Stimulated activated naive CD4-positive, alpha-beta T cell (primary cell): ENCODE results near the gene IL20RA.

Source experiments
- DNase-seq, 6 experiments: peaks; one replicate each; lab custom pipeline; 2025; lab: John Stamatoyannopoulos, UW

IL20RA gene

DNA sequence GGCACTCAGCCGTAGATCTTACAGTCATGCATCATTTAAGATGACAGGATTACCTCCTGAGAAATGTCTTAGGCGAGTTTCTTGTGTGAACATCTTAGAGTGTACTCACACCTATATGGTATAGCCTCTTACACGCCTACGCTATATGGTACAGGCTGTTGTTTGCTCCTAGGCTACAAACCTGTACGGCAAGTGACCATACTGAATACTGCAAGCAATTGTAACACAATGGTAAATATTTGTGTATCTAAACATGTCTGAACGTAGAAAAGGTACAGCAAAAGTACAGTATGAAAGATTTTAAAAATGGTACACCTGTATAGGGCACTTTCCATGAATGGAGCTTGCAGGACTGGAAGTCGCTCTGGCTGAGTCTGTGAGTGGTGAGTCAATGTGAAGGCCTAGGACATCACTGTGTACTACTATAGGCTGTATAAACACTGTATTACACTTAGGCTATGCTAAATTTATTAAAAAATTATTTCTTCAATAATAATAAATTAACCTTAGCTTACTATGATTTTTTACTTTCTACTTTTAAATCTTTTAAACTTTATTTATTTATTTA lies 541 bp upstream of the IL20RA start:
- DNase-seq: no peak

DNA sequence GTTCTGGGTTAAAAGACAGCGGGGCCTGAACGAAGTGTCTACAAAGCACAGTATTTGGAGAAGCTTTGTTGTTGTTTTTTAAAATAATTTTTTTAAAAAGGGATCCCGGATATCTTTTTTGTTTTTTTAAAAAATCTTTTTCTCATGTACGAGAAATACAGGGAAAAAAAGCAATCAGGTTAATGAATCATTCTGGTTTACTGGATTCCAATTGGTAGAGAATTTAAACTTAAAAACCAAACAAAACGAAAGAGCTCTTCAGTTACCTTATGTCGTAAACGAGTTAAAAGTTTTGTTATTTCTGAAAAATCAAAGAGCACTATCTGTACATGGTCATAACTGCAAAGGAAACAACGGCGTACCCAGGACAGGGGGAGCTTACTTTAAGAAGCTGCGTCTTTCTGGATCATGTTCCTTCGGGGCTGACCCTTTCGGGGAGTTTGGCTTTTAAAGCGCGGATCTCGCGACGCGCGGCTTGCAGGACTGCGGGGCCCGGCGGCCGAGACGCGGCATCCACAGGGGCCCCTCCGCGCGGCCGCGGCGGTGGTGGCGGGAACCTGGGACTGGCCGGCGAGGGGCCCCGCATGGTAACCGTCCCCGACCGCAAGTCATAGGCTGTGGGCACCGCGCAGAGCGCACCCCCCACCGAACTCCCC lies 927 bp downstream of the IL20RA start:
- no peak for DNase-seq

DNA sequence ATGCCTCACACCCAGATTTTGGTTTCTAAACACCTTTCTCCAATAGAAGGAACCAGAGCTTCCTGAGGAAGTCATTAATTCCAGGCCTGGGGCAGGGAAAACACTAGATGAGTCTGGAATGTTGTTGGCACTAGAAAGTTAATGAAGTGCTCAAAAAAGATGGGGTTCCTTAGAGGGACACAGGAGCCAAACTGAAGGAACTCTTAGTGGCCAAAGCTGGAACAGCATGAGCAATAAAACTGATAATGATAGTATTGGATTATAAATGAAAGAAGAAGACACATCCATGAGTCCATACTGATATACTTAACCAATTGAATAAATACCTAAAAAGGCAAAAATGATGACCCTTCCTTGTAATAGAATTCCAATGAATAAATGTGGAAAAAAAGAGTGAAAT lies 4.4 kb downstream of the IL20RA start:
- no peak for DNase-seq

DNA sequence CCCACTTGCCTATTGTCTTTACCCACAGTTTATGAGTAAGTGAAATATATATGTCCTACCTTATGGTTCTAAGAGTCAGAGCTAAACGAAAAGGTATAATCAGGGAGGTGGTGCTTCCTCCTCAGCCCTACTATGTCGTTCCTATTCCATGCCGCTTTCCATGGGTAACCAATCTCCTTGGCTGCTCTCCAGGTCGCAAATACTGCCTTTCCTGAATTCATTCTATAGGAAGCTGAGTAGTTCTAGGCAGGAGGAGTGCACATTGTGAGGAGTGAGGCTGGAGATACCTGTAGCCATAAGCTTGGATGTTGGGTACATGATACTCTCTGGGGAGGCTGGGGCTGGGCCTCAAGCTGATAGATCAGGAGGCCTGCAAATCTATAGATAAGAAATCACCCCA lies 5.8 kb downstream of the IL20RA start:
- DNase-seq: no peak

DNA sequence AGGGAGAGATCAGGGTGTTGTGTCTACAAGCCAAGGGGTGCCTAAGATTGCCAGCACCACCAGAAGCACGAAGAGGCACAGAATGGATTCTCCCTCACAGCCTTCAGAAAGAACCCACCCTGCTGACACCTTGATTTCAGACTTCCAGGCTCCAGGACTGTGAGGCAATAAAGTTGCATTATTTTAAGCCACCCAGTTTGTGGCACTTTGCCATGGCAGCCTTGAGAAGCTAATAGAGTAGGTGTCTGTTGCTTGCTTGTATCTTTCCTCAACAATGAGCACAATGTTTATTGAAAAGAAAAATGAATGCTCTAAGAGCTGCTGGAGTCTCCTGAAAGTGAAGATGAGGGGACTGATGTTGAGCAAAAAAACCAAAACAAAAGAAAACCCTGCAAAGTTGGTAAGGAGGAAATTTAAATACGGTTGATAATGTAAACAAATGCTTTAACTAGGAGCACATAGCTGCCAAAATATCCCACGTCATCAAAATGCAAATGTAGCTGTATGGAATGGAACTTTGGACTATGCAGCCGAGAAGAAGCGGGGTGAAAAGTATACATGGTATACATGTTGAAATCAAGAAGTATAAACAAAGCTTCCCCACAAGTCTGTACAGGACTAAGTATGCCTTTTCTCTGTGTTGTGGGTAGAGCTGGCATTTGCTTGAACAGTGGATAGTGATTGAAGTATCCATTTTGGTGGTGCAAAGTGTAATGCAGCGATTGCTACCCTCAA lies 8.0 kb downstream of the IL20RA start:
- DNase-seq: no peak

DNA sequence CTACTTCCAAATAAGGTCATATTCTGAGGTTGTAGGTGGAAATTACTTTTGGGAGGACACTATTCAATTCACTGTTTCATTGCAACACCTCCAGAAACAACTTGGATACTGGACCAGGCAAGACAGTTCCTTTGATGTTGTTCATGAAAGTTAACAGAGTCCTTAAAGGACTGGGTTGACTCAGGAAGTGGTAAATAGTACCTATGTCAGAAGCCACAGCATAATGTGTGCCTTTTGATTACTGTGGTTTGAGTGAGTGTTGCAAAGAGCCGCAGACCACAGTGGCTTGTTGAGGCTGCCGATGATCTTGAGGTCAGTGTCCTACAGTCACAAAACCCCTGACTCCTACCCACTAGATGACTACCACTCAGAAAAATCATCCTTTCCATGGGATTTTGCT lies 10.9 kb downstream of the IL20RA start:
- DNase-seq: peak in 3 of 6 experiments; percentile 11 to 29 (median 18)

DNA sequence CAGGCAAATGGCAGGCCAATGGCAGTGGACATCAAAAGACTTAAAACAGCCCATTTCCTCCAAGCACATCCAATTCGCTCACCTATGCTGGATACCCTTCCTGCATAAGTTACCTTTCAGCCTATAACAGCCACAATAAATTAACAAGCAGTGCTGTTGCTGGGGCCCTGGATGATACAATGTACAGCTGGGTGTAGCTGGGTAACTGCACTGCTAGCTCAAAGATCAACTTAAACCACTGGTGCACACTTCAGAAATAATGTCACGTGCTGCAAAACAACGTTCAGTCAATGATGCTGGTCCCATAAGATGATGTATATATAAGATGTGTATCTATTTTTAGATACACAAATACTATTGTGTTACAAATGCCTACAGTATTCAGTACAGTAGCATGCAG lies 13.6 kb downstream of the IL20RA start:
- DNase-seq: no peak

DNA sequence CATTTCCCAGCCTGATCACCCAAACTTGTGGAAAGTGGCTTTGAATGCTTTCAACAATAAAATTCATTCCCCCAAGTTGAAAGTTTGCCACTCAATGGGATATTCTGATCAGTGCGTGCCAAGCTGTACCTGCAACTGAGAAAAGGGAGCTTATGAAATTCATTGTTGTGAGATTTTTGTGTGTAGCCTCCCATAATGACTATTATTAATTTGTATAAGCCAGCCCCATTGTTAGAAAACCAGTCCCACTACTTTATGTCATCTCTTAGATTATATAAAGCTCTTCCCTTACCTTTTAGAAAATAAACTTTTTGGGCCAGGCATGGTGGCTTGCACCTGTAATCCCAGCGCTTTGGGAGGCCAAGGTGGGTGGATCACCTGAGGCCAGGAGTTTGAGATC lies 15.9 kb downstream of the IL20RA start:
- no peak for DNase-seq

DNA sequence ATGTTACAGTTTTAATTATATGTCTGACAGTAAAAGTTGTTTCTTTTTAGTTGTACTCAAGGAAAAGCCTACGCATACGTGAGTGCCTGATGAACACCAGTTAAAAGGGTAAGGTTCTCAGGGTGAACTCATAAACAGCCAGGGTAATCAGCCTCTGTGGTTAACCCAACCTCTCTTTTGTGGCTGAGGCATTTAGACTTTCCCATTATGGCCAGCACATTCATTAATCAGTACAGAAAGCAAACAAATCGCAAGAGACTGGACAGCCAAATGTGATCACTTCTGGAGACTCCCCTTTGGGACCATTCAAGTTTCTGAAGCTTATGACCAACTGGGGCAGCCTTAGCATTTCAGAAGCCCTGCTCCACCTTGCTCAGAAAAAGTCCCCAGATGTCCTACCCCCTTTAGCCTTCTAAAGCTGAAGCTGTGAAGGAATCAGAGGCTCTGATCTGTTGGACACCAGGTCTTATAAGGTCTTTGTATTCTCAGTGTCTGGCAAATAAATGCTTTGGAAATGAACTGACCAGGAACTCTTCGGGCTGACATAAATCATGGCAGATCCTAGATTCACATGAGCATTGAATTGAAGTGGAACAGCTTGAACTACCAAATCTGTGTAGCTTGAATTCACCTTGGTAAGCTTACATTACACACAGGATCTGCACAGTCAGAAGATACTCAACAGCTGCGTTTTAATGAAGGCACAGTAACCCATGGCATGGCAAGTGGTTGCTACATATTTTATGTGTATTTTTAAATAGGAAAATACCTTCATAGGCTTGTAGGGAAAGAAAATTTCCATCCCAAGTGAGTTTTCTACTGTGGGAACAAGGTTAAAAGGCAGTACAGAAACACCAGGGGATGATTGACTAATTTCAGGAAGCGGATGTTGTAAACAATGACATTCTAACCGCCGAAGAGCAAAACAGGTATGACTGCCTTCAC lies 18.7 kb downstream of the IL20RA start:
- DNase-seq: no peak

DNA sequence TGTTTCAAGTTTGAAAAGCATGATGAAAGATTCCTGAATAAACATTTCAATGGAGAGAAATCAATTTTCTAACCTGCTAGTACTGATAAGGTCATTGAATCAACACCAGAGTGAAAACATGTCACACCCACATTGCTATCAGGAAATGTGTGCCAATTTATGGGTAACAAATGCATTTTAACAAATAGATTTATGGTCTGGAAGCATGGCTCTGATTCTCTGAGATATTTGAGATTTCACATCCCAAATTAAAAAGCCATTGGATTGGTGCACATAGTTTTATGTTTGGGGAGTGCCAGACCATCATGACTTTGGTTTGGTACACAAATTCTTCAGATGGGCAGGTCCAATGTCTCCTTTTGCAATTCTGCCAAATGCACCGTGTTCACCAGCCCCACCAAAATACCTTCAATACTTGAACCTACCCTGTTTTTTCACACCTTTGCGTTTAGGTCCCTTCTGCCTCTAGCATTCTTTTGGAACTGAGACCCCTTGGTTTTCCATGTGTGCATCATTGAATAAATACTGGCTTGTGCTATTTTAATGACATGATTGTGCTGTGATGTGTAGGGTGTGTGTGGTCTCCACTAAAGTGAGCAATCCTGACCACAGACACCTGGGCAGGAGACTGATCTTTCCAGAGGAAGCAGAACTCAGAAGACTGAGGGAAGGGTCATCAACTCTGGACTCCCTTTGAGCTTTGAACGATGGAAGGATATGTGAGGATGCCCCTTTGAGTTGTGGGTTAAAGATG lies 20.4 kb downstream of the IL20RA start:
- no peak for DNase-seq

DNA sequence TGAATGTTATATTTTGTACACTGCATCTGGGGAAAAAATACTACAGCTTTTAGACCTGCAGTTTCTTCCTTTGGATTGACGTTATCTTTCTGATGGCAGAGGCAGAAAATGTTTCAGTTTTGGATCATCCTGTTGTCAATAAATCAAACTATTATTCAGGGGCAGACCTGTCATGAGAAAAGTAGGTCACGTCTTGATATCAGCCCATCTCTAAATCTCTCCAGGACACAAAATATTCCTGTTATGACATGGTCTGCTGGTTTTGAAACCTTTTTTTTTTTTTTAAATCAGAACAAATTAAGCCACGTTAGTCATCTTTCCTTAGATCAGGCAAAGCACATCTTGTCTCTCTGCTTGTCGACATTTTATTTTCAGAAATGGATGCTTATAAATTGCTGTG lies 24.0 kb downstream of the IL20RA start:
- DNase-seq: no peak

DNA sequence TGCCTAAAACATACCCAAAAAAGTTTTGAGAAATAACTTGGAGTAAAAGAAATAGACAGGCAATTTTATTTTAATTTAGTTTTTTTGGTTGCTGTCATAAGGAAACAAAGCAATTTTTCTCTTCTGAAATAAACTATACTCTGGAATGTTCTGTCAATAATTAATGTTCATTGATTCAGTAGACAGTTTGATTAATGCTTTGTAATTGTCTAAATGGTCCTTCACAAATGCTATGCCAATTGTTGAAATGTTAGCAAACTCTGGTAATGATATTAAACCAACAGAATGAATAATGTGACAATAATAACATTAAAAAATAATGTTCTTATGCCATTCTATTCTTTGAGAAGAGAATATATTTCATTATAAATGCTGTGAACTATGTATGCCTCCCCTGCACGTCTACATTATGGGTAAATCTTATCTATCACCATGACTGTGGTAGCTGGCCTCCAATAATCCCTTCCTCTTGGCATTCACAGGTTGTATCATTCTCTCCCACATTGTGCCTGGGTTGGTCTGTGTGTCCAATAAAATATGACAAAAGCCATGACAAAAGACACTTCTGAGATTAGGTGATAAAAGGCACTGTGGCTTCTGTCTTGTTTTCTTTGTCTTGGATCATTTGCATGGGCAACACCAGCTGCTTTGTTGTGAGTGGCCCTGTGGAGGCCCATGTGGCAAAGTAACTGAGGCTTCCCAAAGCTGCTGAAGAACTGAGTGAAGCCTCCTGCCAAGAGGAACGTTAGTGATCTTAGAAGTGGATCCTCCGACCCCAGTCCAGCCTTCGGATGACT lies 25.1 kb downstream of the IL20RA start:
- no peak for DNase-seq

DNA sequence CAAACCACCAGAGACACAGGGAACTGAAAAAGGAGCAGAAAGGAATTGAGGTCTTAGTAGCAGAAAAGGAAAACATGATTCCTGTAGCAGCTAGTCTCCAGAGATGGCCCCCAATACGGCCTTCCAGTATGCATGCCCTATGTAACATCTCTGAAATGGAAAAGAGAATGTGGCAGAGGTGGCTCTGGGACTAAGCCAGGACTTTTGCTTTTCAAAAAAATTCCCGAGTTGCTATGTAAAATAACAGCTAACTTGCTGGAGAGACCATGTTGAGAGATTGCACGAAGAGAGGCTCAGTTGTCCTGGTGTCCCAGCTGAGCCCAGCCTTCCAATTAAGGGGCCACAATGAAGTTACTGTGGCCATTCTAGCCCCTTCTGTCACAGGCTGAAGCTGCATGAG lies 27.7 kb downstream of the IL20RA start:
- no peak for DNase-seq

DNA sequence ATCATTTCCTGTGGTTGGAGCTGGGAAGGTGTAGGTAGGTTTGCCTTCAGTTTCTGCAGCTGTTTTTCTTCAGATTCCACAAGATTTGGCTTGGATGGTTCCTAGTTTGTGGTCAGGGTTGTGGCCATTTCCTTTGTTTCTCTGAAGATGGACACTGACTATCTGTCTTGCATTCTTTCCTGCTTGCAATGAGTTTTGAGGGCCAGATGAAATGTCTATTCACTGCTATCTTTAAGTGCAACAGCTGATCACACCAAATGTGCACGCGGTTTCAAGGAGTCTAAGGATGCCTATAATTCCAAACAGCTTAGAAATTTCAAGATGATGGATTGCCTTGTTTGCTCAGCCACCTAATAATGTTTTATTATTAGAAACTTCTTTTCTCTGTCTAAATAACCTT lies 28.4 kb downstream of the IL20RA start:
- no peak for DNase-seq

DNA sequence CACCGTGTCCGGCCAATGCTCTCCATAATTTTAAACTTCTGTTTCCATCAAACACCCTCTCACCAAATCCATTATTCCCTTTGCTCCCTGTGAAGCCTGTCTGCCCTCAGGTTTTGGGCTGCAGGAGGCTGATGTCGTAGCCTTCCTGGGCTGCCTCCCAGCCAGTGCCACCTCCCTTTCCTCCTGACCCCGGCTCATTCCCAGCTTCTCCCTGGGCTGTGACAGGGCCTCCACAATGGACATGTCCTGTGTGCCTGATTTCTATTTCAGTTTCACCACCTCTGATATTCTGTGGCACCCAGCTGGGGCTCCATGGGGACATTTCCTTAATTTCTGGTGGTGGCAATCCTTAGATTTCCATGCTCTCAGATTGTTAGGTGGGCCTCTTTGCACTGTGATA lies 28.8 kb downstream of the IL20RA start:
- no peak for DNase-seq

DNA sequence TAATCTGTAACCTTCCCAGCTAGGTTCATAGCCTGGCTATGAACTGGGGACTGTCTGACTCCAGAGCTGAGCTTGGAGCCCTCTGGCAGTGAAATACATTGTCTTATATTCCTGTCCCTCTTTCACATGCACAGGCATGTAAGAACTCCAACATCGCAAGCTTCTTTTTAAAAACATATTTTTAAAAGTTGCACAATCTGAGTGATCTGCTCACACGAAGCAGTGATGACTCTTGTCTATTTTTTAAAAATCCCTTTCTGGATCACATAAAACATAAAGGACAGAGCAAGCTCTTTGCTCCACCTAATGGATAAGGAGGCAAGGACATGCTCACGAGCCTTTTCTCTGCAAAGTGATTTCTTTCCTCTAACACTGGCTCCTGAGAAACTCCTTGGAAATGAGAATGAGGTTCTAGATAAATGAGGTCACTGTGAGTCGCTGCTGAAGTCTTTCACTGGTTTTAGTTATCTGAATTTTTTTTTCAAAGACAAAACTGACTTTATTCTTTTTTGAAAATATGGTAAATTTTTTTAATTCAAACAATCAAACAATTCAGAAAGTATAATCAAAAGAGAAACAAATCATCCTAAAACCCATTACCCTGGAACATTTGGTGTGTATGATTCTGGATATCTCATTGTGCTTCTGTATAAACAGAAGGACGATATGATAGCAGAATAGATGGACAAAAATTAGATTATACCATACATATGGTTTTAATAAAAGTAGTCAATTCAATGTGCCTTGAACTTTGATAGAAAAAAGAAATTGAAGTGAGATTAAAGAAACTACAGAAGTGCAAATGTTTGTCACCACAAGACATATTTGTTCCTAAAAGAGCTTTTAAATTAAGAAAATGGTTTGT lies 30.8 kb downstream of the IL20RA start:
- DNase-seq: no peak

DNA sequence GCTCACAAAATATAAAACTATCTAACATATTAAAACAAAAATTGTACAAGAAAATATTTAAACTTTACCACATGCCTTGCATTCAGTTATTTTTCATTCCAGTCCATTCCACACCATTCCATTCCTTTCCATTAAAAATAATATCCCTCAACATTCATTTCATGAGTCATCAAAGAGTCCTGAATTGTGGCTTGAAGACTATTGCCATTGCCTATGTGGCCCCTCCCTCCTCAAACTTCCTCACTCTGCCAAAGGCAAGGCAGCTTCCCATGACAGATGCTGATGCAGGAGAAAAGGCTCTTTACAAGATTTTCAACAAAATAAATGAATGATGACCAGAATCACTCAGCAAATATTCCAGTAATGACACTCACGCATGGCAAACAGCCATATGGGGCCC lies 31.7 kb downstream of the IL20RA start:
- no peak for DNase-seq

DNA sequence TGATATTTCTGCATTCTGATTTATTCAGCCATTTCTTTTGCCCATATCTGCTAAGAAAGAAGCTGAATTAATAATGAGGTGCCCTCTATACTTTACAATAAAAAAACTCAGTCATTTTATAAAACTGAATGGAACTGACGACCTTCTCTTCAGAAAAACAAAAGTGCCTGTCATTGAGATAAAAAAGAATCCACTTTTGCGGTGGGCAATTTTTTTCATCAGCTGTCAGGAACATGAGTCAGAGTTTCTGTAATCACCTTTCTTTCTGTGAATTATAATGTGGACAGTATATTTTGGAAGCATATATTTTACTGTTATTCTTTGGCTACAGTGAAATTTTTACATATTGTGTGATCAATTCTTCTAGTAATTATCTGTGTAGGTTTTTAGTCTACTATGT lies 33.4 kb downstream of the IL20RA start:
- no peak for DNase-seq

DNA sequence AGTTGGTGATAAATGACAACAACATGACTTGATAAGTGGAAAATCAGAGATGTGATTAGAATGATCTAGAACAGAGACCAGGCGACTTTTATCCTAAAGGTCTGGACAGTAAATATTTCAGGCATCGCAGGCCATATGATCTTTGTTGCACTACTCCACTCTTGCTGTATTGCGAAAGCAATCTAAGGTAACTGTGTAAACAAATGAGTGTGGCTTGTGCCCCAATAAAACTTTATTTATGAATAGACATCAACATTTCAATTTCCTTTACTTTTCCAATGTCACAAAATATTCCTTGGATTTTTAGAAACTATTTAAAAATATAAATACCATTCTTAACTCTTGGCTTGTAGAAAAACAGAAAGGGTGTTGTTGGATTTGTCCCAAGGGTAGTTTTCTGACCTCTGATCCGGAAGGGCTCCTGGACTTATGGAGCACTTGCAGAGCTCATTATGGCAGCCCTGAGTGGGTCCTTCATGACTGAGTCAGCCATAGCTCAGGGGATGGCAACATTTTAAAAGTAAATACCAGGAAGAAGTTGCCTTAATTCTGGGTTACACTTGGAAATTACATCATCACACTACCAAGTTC lies 34.5 kb downstream of the IL20RA start:
- DNase-seq: no peak

DNA sequence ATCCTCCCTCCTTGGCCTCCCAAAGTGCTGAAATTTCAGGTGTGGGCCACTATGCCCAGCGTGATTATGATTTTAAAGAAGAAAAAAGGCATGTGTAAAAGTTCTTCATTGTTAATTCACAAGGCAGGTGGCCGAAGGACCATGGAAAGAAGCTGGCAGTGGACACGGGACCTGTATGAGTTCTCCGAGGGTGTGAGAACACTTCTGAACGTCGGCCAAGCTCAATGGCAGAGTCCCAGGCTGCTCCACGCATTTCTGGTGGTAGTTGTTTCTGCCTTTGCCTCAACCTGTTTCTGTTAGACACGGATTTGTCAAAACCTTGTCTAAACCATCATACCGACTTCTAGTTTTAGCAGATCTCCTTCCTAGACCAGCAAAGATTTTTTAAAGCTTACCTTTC lies 36.6 kb downstream of the IL20RA start:
- no peak for DNase-seq
